HS-5 (cell line): ENCODE measurements around the gene ENPP1.

Source experiments
- DNase-seq: peaks from one replicate; pipeline ENCODE4 v3.0.0-alpha.2; 2012; ENCODE audit warnings: low read depth

Gene ENPP1

DNA sequence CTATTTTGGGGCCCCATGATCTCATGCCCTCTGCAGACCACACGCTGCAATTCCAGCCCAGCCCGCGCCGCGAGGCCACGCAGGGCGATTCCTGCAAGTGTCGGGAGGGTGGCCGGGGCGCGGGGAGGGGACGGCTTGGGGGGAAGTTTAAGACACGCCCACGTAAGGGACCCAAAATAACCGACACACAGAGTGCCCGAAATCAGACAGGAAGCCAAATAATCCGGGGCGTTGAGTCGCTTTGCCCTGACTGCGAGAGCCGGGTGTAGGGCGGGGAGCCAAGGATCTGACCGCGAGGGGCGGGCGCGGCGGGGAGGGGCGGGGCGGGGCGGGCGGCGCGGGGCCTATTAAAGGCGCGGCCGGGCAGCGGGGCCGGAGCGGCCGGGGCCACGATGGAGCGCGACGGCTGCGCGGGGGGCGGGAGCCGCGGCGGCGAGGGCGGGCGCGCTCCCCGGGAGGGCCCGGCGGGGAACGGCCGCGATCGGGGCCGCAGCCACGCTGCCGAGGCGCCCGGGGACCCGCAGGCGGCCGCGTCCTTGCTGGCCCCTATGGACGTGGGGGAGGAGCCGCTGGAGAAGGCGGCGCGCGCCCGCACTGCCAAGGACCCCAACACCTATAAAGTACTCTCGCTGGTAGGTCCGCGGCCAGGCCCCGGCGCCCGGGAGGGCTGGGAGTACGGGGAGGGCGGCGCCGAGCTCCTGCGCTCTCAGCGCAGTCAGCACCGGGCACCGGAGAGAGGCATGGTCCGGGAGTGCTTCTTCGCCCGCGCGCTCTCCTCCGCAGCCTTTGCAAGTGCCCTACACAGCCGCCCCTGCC is at the start of gene ENPP1:
Gene ENPP1 (plus strand): TSS at position 377 of the 816 bp plus-strand sequence. CDS start 16 bp downstream, at position 393.
- DNase-seq, result peak; percentile 43

DNA sequence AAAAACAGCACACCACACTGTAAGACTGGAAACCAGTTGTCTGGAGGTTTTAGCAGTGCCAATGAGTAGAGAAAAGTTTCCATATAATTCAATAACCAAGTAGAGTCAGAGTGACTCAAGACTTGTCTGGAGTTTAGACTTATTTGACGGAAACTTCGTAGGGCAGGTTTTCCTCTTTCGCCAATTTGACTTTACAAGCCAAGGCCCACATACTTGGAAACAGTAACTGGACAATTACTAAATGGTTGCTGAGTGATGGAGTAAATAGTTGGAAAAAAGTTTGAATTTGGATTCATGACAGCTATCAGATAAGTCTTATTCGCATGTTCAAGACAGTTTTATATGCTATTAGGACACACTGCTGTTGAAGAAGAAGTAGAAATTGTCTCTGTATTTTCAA is 48.9 kb upstream of the ENPP1 start:
- no peak for DNase-seq

DNA sequence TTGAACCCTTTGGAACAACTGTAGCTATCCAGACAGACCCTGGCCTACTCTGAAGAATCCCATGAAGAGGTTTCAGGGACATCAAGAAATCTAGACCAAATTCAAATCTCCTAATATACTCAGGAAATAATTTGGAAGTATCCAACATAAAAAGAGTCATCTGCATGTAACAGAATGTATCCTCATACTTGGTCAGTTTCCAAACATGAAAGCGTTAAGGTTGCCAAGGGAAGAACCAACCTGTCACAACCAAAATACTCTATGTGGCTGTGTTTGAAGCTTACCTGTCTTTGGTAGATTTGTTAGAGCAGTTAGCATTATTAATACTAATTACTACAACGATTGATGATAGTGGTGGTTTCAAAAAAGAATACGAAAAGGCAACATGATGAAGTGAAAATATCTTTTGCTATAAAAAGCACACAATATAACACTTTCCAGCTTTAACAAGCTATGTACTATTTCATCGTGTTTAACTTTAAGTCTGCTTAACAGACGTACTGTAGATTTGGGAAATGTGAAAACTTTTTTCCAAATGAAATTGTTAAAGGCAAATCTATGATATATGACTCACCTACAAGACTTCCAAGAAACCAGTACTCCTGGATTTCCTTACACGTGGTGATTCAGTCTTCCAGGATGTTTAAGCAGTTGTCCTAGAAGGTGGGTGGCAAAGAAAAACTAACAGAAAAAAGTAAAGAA is 46.6 kb upstream of the ENPP1 start:
- peak; percentile 49 for DNase-seq

DNA sequence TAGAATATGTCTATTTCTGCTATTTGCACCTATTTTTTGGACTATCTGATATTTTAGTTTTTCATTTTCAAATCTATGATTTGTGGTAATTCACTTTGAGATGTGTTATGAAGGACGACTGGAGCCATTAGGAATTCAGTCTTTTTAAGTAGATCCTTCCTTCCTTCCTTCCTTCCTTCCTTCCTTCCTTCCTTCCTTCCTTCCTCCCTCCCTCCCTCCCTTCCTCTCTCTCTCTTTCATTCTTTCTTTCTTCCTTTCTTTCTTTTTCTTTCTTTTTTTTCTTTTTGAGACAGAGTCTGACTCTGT is 46.1 kb upstream of the ENPP1 start:
- no peak for DNase-seq

DNA sequence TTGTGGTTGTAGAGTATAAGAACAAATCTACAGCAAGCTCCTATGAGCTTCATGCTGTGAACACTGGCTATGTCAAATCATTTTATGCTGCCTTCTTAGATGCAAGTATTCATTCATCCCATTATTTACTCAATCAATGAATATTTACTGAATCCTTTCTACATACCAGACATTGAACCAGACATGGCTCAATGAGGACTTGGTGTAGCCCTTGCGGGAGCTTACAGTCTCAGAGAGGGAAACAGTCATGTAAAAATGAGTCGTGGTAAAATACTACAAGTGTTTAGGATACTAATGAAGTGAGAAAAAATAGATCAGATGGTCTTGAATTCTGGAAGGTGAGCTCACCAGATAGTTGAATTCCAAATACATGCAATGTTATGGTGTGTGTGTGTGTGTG is 44.8 kb upstream of the ENPP1 start:
- no peak for DNase-seq

DNA sequence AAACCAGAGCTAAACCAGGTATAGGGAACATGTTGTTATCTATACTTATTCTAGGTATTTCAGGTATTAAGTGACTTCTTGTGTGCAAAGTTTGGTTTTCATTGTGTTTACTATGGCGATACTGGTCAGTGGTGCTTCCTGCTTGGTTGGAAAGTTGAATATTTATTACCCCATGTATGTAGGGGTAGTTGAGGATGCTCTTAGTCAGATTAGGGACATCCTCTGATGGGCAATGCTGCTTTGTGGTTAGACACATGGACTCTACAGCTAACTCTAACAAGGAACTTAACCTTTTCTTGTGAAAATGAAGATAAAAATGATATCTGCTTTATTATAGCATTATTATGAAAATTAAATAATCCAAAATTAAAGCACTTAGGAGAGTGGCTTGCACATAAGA is 44.1 kb upstream of the ENPP1 start:
- DNase-seq, result no peak

DNA sequence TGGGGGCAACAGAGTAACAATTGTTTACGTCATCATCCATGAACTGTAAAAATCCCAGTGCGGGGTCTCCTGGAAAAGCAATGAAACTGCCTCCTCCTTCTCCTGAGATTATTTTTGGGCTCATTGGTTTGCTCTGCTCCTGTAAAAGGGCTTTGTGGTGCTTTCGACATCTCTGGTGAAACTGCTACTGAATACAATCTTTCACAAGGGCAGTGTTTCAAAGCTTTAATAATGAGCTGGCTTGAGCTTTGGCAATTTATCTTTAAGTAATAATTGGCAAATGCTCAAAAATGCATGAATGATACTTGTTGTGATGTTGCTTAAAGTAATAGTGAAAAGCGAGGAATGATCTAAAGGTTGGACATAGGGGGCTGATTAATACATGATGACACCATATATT is 43.5 kb upstream of the ENPP1 start:
- no peak for DNase-seq

DNA sequence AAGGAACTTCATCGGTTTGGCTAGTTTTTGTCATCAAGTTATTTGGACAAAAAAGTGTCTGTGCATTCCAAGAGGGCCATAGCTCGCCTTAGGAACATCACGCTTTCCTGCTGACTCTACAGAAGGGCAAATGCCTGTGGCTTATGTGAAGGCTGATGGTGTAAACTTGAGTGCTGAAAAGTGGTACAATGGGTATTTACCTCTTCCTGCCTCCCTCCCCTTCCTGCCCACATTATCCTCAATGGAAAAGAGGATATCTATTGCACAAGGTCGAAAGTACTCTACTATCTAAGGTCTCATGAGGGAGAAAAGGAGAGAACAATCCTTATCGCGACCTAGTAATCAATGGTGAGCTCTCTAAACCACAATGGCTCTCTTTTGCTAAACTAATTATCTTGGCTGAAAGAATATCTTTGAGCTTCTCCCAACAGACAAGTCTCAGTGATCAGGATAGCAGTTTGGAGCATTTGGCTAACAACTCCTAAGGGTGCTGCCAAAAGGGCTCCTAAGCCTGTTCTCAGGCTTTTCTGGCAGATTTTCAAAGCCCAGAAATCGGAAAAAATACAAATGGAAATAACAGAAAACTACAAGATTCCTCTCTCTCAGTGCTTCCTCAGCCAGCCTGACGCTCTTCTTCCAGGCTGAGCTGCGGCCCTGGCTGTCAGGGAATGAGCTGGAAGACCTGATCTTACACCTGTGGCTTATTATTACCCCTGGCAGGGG is 42.6 kb upstream of the ENPP1 start:
- DNase-seq, result no peak

DNA sequence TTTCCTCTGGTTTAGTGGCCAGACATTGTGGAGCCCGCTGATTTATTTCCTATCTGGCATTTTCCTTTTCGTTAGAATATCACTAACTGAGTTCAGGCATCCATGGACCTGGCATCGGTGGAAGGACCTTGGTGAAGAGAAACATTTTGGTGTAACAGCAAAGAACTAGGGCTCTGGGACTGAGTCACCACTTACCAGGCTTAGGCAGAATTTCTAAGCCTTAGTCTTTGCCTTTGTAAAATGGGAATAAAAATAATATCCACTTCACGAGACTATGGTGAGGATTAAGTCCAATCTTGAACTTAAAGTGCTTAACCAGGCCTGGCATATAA is 42.0 kb upstream of the ENPP1 start:
- DNase-seq, result no peak

DNA sequence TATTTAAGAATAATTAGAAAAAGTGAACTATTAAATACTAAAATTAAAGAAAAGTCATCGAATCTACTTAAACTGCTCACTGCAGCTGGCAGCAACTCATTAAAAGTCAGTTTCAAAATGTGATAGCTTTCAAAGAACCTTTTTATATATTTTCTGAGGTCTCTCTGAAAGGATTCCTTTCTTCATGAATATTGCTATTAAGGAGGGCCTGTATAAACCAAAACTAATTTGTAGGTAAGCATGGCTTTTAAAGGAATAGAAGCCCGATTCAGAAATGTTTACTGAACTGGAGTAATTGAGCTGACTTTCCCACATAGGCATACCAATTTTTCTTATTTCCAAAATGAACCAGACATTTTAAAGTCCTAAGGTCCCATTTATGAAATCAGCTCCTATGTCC is 41.2 kb upstream of the ENPP1 start:
- no peak for DNase-seq

DNA sequence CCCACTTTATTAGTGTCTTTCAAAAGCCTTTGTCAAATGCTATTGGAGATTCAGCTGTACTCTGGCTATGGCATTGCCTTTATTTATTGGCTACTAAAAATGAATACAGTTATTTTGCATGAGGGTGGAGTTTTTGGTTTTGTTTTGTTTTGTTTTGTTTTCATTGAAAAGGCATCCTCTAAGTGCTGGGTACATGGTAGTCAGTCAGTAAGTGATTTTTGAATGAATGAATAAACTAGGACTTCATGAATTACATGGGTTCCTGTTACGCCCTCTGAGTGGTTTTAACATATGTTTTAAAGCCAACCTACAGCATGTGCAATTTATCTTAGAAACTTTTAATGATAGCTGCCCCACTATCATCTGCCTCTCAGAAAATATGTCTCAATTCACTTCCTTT is 38.9 kb upstream of the ENPP1 start:
- no peak for DNase-seq

DNA sequence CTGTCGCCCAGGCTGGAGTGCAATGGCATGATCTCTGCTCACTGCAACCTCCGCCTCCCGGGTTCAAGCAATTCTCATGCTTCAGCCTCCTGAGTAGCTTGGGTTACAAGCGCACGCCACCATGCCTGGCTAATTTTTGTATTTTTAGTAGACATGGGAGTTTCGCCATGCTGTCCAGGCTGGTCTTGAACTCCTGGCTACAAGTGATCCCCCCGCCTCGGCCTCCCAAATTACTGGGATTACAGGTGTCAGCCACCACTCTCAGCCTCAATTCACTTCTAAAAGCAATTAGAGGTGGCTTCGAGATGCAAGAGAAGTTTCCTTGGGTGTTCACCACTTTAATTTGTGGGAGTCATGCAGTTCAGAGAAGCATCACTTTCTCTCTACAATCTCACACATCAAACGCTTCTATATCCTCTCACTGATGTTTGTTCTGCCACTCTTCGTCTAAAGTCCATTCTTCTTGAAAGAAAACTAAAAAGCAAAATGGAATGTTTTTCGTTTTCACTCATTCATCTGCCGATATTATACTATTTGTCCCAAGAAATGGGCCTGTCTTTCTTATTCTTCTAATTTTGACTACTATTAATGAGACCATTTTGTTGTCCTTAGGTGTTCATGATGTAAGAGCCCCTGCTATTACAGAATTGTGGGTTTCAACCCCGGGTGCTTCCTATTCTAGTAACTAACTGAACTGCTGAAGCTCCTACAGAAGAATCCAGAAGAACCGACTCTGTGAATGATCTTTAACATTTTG is 38.3 kb upstream of the ENPP1 start:
- no peak for DNase-seq

DNA sequence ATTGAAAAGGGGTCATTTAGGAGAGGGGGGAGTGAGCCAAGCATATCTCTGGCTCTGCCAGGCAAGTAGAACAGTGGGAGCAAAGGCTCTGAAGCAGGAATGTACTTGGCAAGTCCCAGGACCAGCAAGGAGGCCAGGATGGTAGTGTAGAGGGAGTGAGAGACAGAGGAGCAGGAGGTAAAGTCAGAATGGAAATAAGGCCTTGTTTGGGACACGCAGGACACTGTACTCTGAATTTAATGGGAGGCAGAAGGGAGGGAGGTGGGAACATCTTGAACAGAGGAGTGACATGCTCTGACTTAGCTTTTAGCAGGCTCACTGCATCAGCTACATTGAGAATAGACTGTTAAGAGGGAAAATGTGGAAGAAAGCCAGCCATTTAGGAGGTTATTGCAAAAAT is 37.0 kb upstream of the ENPP1 start:
- no peak for DNase-seq

DNA sequence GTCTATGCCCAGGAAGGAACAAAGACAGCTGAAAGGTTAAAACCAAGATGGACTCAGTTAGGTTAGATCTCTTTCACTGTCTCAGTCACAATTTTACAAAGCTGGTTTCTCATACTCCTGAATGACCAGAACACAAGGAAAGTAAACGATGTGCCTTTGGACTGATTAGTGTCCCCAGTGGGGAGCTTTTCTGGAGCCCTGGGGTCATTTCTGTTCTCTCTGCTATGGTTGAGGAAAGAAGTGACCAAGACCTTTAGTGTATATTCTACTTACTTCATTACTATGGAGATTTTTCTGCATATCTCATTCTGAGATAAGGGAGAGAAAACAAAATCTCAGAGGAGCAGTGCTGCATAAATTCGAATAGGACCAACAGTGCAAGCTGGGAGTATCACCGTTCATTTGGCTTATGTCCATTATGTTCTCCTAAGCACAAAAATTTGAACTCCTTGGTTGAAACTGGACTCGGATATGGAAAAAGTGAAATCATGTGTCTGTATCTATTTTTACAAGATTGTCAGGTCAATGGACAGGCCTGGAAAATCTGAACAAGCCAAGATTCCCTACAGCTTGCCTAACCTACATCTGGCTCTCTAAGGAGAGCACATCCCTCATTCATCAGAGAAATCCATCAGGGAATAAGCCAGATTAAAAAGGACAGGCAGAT is 34.4 kb upstream of the ENPP1 start:
- DNase-seq, result no peak

DNA sequence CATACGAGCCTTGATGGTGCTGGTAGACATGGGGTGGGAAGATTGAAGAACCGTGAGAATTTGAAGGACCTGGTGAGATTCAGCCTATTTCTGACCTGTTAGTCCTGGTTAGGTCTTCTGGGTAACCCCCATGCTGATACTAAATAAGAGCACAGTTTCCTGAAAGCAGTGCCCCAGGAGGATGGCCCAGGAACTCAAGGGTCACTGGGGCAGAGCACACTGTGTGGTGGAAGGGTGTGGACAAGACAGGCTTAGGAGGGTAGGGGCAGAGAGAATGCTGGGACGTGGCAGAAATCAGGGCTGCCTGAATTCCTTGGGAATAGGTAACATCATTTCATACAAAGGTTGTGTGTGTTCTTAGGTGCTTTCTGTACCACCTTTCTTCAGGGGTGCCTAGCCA is 31.9 kb upstream of the ENPP1 start:
- DNase-seq, result no peak

DNA sequence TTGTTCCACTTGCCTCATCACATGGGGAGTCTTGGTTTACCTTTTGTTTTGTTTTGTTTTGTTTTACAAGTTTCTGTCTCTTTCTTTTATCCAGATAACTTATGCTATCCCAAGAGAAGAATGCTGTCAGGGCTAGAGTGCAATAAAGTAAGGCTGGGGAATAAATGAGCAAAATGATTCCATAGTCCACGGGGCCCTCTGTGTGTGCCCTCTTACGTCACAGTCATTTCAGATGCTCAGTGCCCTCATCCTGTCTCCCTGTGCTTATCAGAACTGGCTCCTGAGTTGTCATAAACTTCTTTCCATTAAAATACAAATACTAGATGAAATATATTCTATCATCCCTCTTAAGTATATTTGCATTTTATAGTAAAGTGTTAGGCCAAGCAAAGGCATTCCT is 30.8 kb upstream of the ENPP1 start:
- no peak for DNase-seq

DNA sequence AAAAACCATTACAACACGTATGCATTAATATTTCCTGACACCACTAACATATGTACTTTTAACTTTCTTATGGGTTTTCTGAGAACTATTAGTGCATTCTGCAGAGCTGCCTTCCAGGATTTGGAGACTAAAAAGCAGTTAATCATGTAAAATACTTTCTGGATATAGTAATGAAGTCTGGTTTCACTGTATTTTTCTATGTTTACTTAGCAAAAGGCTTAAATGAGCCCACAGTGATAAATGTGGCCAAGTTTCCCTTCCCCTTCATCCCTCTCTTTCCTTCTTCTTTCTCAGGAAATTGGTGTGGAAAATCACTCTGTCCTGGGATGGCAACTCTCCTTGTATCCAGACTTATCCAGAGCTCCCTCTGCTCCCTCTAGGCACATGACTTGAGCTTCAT is 29.7 kb upstream of the ENPP1 start:
- no peak for DNase-seq

DNA sequence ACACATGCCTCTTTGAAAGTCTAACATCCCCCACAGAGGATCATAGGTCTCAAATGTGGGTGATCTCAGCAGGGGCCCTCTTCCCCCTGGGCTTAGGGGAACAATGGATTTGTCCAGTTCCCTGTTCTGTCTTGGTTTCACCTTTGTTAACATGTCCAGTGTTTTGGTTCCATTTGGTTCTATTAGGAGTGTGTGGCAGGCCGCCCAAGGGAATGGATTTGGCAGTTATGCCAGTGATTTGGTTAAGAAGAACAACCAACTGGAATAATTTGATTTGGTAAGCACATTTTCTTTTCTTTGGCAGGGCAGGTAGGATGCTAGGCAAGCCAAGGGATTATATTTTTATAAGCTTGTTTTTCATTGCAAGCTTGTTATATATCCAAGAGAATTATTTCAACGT is 28.5 kb upstream of the ENPP1 start:
- no peak for DNase-seq

DNA sequence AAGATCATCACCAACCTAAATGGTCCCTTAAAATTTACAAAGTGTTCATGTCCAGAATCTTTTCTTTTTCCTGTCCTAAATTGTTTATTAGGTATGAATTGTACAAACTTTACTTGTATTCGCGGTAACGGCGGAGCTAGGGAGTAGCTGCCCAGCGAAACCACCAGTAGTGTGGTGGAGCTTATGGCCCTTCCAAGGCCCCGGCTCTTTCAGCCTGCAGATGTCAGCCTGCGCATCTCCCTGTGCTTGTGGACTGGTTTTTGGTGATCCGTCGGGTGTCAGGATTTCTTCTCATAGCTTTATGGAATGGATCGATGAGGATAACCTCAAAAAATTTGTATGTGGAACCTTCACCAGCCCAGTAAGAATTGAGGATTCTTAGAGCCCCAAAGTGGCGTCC is 27.2 kb upstream of the ENPP1 start:
- no peak for DNase-seq

DNA sequence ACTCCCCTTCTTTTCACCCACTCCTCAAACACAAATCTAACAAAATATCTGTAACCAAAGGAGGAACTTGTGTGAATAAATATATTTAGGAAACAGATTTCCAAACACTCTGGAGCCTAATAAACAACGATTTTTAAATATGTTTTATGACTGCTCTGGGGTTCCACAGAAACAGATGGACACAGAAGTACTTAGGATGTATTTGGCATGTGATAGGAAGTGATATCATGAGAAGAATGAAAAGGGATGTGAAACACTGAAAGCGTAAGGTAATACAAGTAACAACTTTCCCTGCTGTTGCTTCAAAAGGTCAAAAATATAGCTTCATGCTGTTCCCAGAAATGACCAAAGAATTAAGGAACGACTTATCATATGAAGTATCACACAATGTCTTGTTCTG is 26.1 kb upstream of the ENPP1 start:
- DNase-seq, result no peak

DNA sequence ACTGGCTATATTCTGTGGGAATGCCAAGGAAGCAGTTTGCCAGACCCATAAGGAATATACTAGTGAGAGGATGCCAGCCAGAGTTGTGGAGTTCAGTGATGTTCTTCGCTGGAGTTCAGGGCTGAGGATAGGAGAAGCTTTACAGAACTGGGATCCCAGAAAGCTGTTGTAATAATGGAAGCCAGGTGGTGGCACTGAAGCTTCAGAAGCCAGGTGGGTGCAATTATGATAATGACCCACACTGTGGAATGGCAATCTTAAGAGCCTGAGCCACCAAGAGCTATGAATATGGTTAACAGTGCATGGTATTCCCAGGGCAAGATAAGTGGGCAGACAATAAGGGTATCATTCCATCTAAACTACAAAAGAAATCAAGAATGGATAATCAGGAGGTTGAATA is 25.1 kb upstream of the ENPP1 start:
- DNase-seq, result no peak

DNA sequence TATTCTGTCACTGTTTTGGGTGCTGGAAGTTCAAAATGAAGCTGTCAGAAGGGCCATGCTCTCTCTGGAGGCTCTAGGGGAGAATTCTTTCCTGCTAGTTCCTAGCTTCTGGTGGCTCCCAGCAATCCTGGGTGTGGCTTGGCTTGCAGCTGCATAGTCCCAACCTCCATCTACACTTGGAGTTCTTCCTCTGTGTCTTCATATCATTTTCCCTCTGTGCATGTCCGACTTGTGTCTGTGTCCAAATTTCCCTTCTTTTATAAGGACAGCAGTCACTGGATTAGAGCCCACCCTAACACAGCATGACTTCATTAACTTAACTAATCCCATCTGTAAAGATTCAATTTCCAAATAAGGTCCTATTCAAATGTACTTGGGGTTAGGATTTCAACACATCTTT is 23.3 kb upstream of the ENPP1 start:
- DNase-seq, result no peak
